Embryonic facial prominence (tissue), 1 donor: ENCODE results near the gene DNAH8.

Source experiments
- DNase-seq: peaks from one replicate; pipeline ENCODE4 v3.0.0-alpha.2; 2016; ENCODE audit errors: extremely low spot score

DNAH8 gene

DNA sequence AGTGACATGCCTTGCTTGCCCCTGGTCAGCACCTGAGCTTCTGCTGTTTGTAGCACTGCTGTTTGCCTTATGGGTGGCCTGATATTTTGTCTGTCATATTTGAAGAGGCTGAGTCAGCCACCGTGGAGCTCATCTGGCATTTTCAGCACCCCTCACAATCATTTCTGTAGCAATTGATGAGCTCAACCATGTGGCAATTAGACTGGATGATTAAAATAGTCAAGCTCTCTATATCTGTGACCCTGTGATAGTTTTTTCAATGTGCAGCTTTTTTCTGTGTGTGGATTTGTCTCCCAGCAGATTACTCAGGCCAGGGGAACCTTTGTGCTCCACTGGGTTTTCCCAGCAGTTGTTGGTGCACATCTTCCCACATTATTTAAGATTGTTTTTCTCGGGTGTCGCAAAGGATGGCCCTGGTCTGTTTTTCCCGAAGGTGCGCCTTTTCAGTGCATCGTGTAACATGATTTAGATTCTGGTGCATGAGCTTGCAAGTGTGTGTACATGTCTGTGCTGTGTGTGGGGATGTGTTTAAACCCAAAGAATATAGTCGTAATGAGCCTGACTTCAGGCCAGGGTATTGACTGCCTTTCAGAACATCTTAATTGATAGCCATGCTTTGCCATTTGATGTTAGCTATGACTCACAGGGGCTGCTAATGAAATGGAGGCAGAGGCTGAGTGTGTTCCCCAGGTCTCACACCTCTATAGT is 301.9 kb downstream of the DNAH8 start:
- DNase-seq, result no peak

DNA sequence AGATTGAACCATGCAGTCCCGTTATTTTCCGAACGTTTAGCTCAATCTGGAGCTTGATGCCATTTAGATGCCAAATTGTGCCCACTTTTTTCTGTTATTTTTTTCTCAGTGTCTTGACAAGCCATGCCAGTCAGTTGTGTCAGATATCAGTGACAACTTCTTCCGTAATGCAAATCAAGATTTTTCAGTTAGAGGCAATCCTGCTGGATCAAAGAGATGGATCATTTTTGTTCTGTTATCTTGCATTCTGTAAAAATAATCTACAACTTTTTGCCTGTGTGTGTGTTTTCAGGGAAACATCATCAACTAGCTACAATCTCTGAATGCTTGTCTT is 302.4 kb downstream of the DNAH8 start:
- no peak for DNase-seq

DNA sequence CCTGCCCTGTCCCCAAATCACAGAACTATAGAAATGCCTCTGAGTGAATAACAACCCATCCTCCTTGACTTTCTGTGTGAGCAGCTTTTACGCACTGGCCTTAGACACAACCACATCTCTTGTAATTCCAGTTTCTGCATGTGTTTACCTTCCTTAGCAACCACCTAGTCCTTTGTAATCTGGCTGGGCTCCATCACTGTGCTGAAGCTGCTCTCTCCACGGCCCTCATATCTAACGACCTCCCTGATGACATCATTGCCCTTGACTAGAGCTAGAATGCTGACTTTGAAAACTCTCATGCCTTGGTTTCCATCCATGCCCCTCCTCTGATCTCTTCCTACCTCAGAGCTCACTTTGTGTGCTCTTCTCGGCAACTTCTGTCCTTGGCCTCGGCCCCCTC is 303.0 kb downstream of the DNAH8 start:
- DNase-seq, result no peak

DNA sequence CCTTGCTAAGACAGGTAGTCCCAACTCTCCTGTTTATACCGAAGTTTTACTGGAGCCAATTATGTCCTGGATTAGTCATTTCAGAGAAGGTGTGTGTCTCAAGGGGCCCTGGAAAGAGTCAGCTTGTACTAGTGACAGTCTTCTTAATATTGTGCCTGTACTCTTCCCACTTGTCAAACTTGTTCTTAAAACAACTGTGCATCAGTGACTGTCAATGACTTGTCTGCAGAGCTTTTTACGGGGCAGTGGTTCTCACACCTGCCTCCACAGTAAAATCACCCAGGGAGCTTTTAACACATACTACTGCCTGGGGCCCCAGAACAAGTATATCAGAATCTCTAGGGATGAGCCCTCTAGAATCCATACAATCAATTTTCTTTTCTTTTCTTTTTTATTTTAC is 305.0 kb downstream of the DNAH8 start:
- DNase-seq, result no peak

DNA sequence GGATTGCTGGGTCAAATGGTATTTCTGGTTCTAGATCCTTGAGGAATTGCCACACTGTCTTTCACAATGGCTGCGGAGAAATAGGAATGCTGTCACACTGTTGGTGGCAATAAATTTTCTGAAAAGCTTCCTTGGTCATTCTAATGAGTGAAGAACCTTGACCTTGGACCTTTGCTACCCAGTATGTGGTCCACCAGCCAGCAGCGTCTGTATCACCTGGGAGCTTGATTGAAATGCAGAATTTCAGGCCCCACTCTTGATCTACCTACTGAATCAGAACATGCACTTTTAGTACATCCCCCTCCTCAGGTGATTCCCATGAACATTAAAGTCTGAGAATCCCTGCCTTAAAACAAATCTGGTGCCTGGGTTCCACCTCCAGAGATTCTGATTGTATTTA is 305.9 kb downstream of the DNAH8 start:
- DNase-seq, result no peak

DNA sequence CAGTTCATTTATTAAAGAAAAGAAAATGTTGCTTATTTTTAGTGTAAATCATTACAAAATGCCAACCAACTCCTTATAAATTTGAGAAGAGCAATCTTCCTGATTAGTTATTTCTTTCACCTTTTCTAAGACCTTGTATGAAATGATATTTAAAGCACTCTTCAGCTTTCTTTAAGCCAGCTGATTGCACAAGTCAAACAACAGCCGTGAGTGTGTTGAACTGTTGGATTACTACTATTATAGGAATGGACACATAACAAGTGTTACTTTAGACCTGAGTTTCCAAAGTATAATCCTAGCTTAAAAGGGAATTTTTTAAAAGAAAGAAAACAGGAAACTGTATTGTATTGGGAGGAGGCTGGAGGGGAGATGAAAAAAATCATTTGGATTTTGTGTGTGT is 306.7 kb downstream of the DNAH8 start:
- DNase-seq, result no peak

DNA sequence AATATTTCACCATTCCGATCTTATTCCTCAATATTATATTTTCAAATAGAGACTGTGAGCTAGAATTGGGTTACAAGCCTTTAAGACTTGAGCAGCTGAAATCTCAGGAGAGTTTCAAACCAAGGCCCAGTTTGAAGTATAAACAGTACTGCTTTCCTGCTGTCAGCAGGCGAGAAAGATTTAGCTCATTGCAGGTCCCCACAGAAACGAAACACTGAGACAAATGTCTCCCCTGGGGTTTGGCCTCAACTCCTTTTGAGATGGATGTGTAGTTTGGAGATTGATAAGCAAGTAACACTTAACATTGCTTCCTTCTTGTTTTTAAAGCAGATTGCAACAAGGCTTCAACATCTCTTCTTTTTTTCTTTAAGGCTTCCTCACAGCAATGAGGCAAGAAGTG is 311.1 kb downstream of the DNAH8 start:
- no peak for DNase-seq

DNA sequence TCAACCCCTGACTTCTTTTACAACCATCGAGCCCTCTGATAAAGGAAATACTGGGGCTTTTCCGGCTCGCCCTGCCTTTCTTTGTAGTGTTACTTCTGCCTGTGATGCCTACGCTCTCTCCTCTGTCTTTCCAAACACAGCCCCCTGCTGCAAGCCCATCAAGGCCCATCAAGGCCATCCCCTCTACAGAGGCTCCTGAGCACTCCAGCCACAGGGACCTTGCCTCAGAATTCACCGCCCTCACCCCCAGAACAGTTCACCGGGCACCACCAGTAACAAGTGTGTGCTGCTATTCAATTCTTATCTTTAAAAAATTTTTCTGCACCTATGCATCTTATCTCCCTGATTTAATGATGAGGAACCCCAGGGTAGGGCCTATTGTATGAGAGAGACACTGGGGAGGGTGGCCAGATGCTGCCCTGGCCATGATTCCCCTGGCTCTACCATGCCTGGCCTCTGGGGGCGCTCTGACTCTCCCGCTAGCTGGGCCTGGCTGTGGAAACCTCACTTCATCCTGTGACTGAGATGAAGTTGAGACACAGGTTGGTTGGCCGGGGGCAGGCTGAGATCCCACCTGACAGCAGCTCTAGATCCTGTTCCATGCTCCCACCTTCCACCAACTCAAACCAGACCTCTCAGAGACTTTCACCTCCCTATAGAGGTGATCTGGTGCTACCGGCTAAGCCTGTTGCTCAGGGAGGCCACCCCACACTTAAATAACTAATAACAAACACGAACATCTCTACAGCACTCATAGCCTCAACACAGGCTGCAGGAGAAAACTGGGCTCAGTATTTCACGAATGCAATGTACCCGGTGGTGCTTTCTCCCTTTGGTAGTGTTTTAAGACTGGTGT is 314.3 kb downstream of the DNAH8 start:
- no peak for DNase-seq

DNA sequence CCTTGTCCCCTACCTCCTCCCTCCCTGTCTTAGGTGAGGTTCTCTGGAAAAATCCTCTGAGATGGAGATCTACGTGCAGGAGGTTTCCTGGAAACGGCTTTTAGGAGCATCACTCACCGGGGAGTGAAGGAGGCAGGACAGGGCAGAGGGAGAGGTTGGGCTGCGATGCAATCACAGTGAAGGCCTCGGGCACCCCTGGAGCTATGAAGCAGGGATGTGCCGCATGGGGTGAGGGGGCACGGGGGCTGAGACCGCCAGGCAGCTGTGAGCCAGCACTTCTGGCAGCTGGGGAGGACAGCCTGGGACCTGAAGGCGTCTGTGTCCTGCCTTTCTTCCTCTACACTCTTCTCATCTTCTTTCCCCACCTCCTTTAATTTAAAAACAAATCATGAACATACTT is 320.6 kb downstream of the DNAH8 start:
- no peak for DNase-seq

DNA sequence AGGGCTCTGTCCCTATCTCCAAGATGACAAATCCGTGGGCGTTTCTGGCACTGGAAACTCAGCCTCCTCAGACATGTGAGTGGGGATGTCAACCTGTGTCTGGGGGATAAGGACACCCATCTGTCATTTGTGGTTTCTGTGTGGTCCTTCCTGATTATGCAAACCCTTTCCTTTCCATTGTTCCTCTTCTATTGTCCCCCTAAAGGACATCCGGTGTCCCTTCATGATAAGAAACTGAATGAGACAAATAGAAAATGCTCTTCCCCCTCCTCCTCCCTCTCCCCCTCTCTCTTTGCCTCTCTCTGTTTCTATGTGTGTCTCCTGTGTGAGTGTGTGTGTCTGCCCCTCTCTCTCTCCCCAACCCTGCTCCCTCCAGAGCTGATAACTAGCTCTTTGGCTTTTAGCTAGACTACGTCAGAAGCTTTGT is 322.0 kb downstream of the DNAH8 start:
- no peak for DNase-seq

DNA sequence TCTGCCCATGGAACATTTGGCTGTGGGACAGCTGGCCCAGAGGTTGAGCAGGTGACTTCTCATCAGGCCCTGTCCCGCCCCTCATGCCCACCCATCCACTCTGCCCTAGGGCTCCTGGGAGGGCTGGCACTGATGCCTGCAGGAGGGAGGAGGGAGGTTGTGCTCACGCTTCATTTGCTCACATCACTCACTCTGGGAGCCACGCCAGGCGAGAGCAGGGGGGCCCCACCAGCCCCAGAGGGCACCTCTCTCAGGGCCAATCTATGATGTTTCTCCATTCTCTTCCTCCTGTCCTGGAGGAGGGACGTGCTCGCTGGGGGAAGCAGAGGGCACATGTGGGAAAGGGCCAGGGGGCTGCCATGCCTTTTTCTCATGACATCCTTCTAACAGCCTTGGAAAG is 322.6 kb downstream of the DNAH8 start:
- no peak for DNase-seq

DNA sequence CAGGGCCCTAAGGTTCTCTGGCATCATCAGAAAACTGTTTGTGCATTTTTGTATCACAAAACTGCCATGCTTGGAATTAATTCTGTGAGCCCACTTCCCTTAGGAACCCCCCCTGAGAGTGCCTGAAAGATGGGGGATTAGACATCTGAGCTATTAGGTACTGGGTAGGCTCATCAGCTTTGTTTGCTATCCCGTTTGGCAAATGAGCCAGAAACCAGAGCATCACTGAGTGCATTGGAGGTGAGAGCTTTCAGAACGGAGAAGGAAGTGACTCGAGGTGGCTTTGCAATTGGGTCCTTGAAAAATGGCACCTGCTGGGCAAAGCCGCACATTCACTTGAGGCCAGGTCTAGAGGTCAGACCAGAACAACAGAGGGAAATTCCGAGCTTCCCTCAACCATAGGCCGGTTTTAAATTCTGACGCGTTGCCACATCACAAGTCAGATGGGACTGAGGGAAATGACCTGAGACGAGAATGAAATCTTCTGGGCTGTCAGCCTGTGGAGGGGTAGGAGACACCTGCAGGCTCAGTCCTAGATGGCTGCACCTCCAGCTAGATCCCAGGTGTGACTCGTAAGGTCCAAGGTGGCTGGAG is 325.1 kb downstream of the DNAH8 start:
- no peak for DNase-seq

DNA sequence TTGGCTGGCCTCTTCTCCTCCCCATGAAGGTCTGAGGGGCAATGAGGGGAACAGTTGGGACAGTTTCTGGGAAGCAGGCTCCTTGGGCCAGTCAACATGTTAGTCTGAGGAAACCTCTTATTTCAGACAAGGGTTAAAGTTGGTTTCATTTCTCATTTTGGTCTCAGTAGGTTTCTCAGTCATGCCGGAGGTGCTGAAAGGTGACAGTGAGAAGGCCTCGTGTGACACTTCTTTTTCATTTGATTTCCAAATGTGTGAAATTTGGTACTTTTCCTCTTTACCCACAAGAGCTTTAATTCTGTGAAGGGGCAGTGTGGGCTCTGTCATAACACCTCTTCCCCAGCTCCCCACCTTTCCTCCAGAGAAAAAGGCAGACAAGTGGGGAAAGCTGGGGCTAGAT is 326.0 kb downstream of the DNAH8 start:
- no peak for DNase-seq

DNA sequence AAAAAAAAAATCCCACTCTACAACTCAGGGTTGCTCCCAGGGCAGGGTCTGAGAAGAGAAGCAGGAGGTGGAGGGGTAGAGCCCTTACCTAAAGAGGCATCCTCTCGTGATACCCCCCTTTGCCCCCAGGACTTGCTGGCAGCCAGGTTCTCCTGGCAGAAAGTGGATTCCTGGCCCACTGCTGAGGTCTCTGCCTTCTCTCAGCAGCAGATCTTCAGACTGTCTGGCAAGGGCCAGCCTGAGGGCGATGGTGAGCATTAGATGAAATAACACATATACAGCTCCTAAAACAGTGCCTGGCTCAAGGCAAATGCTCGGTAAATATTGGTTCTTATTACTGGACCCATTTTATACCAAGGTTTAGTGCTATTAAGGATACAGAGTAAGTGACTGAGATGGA is 328.7 kb downstream of the DNAH8 start:
- no peak for DNase-seq

DNA sequence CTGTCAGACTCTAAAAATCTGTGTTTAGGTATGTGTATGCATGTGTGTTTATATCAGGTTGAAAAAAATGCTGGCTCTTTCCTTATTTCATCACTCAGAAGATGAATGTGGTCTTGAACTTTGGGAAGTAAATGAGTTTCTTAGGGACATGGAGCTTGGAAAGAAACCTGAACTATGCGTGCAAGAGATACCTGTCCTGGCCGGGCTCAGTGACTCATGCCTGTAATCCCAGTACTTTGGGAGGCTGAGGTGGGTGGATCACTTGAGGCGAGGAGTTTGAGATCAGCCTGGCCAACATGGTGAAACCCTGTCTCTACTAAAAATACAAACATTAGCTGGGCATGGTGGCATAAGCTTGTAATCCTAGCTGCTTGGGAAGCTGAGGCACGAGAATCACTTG is 329.1 kb downstream of the DNAH8 start:
- no peak for DNase-seq

DNA sequence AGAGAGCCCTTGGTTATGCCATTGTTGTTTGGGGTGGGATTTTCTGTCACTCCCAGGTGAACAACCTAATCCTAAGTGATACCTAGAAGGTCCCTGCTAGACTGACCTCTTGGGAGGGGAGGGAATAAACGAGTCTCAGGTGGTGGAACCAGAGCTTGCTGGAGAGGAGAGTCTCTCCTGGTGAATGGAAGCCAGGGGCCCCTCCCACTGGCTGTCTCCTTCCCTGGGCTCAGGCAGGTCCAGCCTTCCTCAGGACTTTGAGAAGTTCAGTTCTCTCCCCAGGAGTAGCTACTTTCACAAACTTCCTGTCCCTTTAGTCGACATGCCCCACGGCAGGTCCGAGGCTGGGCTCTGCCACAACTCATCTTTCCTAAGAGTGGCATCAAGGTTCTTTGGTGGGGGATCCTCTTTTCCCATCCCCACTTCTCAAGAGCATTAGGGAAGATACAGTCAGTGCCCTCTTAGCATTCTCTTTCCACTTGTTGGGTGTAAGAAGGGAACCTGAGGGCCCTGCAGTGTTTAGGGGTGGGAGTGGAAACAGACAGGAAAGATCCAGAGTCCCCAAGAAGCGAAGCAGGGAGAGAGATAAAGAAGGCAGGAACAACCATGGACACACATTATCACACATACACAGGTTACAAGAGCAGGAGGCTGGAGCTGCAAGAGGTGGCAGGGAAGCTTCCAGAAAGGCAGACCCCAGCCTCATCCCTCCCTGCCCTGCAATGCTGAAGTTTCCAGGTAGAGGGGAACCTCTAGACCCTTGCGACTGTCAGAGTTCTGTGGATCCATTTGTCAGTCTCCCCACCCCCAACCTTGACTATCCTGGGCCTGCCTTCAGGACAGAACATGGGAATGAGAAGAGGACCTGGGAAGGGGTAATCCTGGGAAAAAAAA is 332.6 kb downstream of the DNAH8 start:
- DNase-seq, result no peak

DNA sequence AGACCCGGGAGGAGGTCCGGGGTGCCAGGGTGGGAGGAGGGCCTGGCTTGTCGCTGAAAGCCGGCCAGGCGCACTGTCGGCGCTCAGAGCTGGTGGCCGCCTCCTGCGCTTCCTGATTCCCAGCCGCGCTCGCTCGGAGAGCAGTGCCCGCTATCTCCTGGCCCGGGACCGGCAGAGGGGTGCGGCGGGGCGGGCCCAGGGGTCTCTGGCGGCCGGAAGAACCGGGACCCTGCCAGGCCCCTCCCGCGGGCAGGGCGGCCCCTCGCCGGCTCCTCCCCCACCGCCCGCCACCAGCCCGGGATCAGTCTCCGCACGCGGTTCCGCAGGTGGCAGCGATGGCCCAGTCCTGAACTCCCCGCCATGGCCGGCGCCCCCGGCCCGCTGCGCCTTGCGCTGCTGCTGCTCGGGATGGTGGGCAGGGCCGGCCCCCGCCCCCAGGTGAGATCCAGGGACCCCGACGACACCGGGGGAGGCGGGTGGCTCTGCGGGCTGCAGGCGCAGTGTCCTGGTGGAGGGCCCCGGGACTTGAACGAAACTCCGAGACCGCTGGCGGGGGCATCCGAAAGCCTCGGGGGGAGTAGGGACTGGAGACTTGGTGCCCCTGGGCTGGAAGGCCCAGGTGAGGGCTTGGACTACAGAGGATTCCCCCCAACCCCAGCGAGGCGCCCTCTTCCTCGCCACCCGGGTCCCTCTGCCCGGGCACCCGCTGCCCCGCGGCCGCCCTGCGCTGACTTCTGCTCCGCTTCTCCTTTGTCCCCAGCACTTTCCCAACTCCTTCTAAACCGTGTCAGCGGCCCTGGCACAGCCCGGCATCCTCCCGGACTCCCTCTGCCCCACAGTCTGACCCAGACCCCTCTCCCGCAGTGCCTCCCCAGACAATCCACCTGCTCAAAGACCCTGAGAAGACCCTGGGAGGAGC is 333.6 kb downstream of the DNAH8 start, which contains the start of gene GLP1R:
TSS of gene GLP1R (plus strand) at position 301 of the 919 bp plus-strand sequence. CDS start at position 361, 60 bp downstream.
- no peak for DNase-seq

DNA sequence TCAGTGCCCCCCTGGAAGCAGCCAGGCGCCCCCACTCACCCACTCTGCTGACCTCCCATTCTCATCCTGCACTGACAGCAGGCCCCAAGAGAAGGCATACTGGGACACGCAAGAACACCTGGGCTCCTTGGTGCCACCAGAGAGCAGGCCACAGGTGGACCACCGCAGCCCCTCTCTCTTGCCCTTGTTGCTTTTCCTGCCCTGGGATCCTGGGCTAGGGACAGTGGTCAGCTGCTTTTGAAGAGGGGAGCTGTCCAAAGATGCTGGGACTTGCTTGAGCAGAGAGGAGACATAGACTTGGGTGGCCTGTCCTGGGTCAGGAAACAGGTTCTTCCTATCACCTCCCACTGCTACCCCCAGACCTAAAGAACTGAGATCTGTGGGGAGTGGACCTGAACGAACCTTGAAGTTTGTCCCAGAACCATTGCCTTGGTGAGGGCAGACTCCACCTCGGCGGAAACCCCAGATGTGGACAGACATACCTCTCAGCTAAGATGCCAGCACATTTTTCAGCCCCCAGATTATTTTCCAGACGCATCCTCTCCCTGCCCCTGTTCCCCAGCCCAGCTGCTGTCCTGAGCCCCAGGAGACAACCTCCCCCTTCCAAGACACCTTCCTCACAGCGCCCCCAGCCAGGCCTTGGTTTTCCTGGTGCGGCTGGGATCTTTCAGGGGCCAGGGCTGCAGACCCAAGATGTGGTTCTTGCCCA is 334.6 kb downstream of the DNAH8 start:
- DNase-seq, result no peak

DNA sequence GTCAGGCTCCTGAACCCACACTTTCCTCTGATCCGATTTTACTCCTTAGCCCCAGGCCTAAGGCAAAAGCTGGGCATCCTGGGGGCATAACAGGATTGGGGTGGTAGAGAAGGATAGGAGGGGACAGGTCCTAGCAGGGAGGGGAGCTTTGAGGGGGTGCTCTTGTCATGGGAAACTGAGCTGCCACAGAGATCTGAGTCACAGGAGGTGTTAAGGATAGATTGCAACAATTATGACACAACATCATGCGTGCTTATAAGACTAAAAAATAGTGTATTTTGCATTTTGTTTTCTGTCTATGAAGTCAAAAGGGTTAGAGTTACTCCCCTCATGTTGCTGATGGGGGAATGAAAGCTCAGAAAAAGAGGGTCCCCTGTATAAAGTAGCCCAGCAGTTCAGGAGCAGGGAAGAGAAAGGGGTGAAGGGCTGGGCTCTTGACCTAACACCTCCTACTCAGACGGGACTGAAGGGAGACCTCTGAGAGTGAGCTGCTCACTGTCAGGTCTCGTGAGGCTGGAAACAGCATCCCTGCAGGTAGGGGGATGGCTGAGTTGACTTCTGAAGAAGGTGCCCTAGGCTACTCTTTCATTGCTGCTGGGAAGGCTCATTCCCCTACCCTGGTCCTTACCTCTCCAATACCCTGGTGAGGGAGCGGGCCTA is 335.5 kb downstream of the DNAH8 start:
- no peak for DNase-seq
